VCaP (cell line): Measurements from ENCODE around the gene OR5H1.

Experiments
- H3K27ac ChIP-seq: fragments of 450-650 bp; 2 replicates; pipeline ENCODE4 v1.5.1; 2017
- CTCF ChIP-seq: fragments of 450-650 bp; conservative IDR thresholded peaks from 2 replicates; pipeline ENCODE4 v1.5.1; 2017; ENCODE audit warnings: mild to moderate bottlenecking, moderate library complexity

OR5H1 gene

DNA sequence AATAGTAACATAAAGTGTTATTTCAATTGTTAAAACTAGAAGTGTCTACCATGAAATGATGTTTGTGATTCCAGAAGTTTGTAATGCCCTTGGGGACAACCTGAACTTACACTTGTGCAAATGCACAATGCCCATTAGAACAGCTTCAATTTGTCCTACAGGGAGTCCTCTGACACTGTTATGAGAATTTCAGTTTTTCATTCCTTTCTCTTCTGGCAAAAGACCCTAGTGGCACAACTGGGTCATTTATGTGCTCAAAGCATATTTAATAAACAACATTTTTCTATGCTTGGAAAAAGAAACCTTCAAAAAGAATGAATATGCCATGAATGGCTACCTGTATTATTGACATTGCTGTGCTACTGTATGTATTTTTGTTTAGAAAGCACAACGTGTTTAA, at the start of gene OR5H1:
Gene OR5H1 (plus strand): TSS at position 301 of the 400 bp plus-strand sequence. CDS start 1,977 bp downstream, outside the sequence.
- no peak within 1 kb of the TSS for H3K27ac ChIP-seq
- no peak for TF ChIP-seq CTCF

DNA sequence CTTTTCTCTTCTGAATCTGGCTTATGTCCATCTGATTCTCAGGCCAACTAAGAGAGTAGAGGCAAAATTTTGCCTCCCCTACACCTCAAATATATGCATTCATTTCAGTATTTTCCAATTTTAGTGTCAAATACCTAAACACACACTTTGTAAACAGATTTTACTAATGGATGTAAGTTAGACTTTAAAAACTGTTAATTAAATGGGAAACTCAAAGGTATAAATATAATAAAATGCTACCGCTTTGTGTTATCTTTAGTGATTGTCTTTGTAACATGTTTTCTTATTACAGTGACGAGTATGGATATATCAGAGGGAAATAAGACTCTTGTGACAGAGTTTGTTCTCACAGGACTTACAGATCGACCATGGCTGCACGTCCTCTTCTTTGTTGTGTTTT, 43.6 kb upstream of the OR5H1 start, which contains the start of gene OR5AC2:
Gene OR5AC2 (plus strand): TSS at position 301 of the 400 bp plus-strand sequence. CDS start 0 bp downstream, at position 301.
- no peak within 1 kb of the TSS for H3K27ac ChIP-seq
- no peak for TF ChIP-seq CTCF

- H3K27ac ChIP-seq = no peak overlapping the region
- no peak for TF ChIP-seq CTCF
These were observed 34.6 kb upstream of the OR5H1 start for GRCh38 chr3:98095882-98096281.

GRCh38 chr3:98099848-98100247, 30.7 kb upstream of the OR5H1 start:
- TF ChIP-seq CTCF = no peak
- H3K27ac ChIP-seq = no peak overlapping the region

GRCh38 chr3:98108162-98108561, 22.4 kb upstream of the OR5H1 start:
- no peak for TF ChIP-seq CTCF
- no peak overlapping the region for H3K27ac ChIP-seq

GRCh38 chr3:98109807-98110549, 20.5 kb upstream of the OR5H1 start:
- TF ChIP-seq CTCF = no peak
- peak overlapping the region; percentile 48 for H3K27ac ChIP-seq

- peak overlapping the region; percentile 48; the same call in 1 of the 2 replicates for H3K27ac ChIP-seq
- TF ChIP-seq CTCF = no peak
These were observed 20.0 kb upstream of the OR5H1 start for GRCh38 chr3:98110550-98110908.
